ENCODE data around the gene PTPN6. TPM values are rescaled to one million over a fixed set of nuclear protein-coding genes. Genes with fewer than 3 reads are reported as not detected.

Gene PTPN6
- polyA plus RNA-seq, 3 donors: 449 to 764 (median 562) TPM

DNA sequence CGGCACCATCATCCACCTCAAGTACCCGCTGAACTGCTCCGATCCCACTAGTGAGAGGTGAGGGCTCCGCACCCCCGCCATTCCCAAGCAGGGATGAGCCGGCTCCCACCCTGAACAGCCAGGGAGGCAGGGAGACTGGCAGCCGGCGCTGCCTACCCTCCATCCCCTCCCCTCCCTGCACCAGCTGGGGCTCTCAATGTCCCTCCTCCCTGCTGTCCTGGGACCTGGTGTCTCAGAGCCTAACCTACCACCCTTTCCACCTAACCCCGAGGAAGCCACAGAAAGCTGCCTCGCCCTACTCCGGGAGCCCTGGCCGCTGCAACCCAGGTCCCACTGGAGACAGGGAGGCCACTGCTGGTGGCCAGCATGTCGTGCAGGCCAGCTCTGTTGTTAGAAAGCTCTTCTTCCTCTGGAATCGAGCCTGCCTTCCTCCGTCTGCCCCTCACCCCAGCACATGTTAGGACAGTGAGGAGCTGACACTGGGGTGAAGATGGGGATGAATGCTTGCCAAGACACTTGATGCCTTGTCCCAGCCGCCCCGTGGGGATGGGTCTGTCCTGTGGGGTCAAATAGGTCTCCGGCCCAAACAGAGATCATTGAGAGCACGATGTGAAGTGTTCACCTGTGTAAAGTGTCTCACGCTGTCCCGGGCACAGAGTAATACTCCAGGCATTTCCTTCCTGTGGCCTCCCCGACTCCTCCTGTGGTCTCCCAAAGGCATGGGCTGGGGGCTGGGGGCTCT is 1.1 kb downstream of the PTPN6 start:
- no peak for DNase-seq
- intact Hi-C loops (cut with micrococcal nuclease): loop anchor here in 1 of 2 donors (5.0 to 10.0 kb wide), 2 partner anchors 65 to 417 kb away; partner anchors contain the start of genes GAPDH and LPCAT3
- Mint-ChIP-seq H3K4me1 (peaks cover 72% of the 10 kb centered on the region), H3K27me3 (ENCODE audit: low read depth in 3 of 3) (peaks cover 0 to 3% (median 0%) of the 10 kb centered on the region in 3 donors), H3K27ac (peak overlapping the region; percentile 93 to 98 (median 96)), H3K9me3 (peaks cover 0 to 2% (median 0%) of the 10 kb centered on the region in 7 donors), H3K4me3 (peak overlapping the region; percentile 97 to 99), H3K36me3 (peaks cover 45 to 54% of the 10 kb centered on the region in 2 donors)
- no peaks in the 10 kb centered on the region for H3K9me3 ChIP-seq (replicated peaks in 1 of 2; ENCODE audit: control insufficient read depth in 1 of 2, insufficient read depth in 1 of 2, low read length in 2 of 2)
- WGBS (ENCODE audit: insufficient coverage): 2% methylated on average over 18 of the region's 22 CpGs
- peak overlapping the region; percentile 92 for H3K4me2 ChIP-seq (replicated peaks; ENCODE audit: extremely low read depth, low read length, poor library complexity, severe bottlenecking)
- H3K9ac ChIP-seq (ENCODE audit: insufficient read depth, low read length, poor library complexity, severe bottlenecking): peak overlapping the region; percentile 93
- H2AFZ ChIP-seq (ENCODE audit: insufficient read depth, low read depth, low read length, poor library complexity, severe bottlenecking): no peak overlapping the region
- TF ChIP-seq, protein P1, sequence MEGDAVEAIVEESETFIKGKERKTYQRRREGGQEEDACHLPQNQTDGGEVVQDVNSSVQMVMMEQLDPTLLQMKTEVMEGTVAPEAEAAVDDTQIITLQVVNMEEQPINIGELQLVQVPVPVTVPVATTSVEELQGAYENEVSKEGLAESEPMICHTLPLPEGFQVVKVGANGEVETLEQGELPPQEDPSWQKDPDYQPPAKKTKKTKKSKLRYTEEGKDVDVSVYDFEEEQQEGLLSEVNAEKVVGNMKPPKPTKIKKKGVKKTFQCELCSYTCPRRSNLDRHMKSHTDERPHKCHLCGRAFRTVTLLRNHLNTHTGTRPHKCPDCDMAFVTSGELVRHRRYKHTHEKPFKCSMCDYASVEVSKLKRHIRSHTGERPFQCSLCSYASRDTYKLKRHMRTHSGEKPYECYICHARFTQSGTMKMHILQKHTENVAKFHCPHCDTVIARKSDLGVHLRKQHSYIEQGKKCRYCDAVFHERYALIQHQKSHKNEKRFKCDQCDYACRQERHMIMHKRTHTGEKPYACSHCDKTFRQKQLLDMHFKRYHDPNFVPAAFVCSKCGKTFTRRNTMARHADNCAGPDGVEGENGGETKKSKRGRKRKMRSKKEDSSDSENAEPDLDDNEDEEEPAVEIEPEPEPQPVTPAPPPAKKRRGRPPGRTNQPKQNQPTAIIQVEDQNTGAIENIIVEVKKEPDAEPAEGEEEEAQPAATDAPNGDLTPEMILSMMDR (IDR thresholded peaks at IDR 0.05): no peak
- H4K20me1 ChIP-seq (ENCODE audit: insufficient read depth, low read length): peaks cover 60% of the 10 kb centered on the region
- peak overlapping the region; percentile 61 to 99 (median 98) for H3K4me3 ChIP-seq (replicated peaks in 1 of 3; ENCODE audit: low read depth in 2 of 3, low read length in 3 of 3)
- H3K27ac ChIP-seq (ENCODE audit: low read depth in 1 of 2, low read length in 2 of 2): peak overlapping the region; percentile 87 to 95
- H3K79me2 ChIP-seq (ENCODE audit: insufficient read depth, low read length): peaks cover 80% of the 10 kb centered on the region
- no peaks in the 10 kb centered on the region for H3K27me3 ChIP-seq (ENCODE audit: control insufficient read depth in 2 of 2, insufficient read depth in 2 of 2, low read length in 2 of 2)
- peaks cover 42 to 46% of the 10 kb centered on the region in 2 donors for H3K36me3 ChIP-seq (replicated peaks in 1 of 2; ENCODE audit: control insufficient read depth in 1 of 2, insufficient read depth in 2 of 2, low read length in 2 of 2)
- H3K4me1 ChIP-seq (ENCODE audit: control insufficient read depth in 1 of 2, insufficient read depth in 2 of 2, low read length in 2 of 2): peaks cover 75 to 84% of the 10 kb centered on the region in 2 donors

DNA sequence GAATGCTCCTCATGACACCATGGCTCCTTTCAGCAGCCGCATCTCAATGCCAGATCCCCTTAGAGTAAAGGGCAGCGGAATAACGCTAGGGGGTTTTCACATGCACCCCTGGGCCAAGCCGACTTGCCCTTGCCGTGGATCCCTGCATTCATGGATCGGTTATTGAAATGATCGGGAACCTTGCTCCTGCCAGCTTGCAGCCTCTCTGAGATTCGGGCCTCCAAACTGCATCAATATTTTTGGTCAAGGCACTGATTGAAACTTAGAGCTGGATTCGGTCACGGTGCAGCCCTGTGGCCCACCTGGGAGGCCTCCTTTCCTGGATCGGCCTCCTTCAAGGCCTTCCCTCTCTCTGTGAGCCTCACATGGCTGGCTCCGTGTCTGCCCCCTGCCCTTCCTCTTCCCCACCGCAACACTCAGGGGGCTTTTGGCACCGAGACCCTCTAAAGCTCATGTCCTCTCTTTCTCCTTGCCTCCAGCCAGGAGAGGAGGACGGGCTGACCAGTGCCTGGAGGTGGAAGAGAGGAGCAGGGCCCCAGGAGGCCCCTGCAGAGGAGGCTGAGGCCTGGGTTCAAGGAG is 1.8 kb downstream of the PTPN6 start:
- H3K9ac ChIP-seq (ENCODE audit: insufficient read depth, low read length, poor library complexity, severe bottlenecking): peak overlapping the region; percentile 93
- H3K36me3 ChIP-seq (replicated peaks in 1 of 2; ENCODE audit: control insufficient read depth in 1 of 2, insufficient read depth in 2 of 2, low read length in 2 of 2): peaks cover 48 to 52% of the 10 kb centered on the region in 2 donors
- Mint-ChIP-seq H3K27ac (peak overlapping the region; percentile 93 to 98 (median 96)), H3K27me3 (ENCODE audit: low read depth in 3 of 3) (peaks cover 0 to 3% (median 0%) of the 10 kb centered on the region in 3 donors), H3K9me3 (peaks cover 0 to 2% (median 0%) of the 10 kb centered on the region in 7 donors), H3K4me1 (peaks cover 73% of the 10 kb centered on the region), H3K36me3 (peaks cover 52 to 61% of the 10 kb centered on the region in 2 donors), H3K4me3 (peak overlapping the region; percentile 97 to 99)
- TF ChIP-seq, protein P1 (IDR thresholded peaks at IDR 0.05): no peak
- H3K27ac ChIP-seq (ENCODE audit: low read depth in 1 of 2, low read length in 2 of 2): peak overlapping the region; percentile 87 to 95
- no peak for DNase-seq
- 11% methylated on average over 7 of the region's 15 CpGs for WGBS (ENCODE audit: insufficient coverage)
- H3K4me3 ChIP-seq (replicated peaks in 1 of 3; ENCODE audit: low read depth in 2 of 3, low read length in 3 of 3): peak overlapping the region; percentile 61 to 99 (median 98)
- peak overlapping the region; percentile 92 for H3K4me2 ChIP-seq (replicated peaks; ENCODE audit: extremely low read depth, low read length, poor library complexity, severe bottlenecking)
- peaks cover 87% of the 10 kb centered on the region for H3K79me2 ChIP-seq (ENCODE audit: insufficient read depth, low read length)
- H3K4me1 ChIP-seq (ENCODE audit: control insufficient read depth in 1 of 2, insufficient read depth in 2 of 2, low read length in 2 of 2): peaks cover 77 to 84% of the 10 kb centered on the region in 2 donors
- H2AFZ ChIP-seq (ENCODE audit: insufficient read depth, low read depth, low read length, poor library complexity, severe bottlenecking): no peak overlapping the region
- no peaks in the 10 kb centered on the region for H3K9me3 ChIP-seq (replicated peaks in 1 of 2; ENCODE audit: control insufficient read depth in 1 of 2, insufficient read depth in 1 of 2, low read length in 2 of 2)
- no peaks in the 10 kb centered on the region for H3K27me3 ChIP-seq (ENCODE audit: control insufficient read depth in 2 of 2, insufficient read depth in 2 of 2, low read length in 2 of 2)
- intact Hi-C loops (cut with micrococcal nuclease): loop anchor here in 1 of 2 donors (1.0 to 10.0 kb wide), 3 partner anchors 8 to 418 kb away; partner anchors contain the start of genes GAPDH and LPCAT3
- H4K20me1 ChIP-seq (ENCODE audit: insufficient read depth, low read length): peaks cover 67% of the 10 kb centered on the region

All from CD14-positive monocyte (primary cell).